Thyroid gland (tissue), 4 donors: ENCODE results near the gene MAP2K2. TPM values are rescaled to one million over a fixed set of nuclear protein-coding genes. Genes with fewer than 3 reads are reported as not detected.

ENCODE experiments used
- DNase-seq, 2 donors: peaks; one replicate each; pipeline ENCODE4 v3.0.0-alpha.2; 2019
- H3K27ac ChIP-seq, 3 donors: fragments of 200-600 bp; sonication (generic); 1 replicate in 2 of 3; 2 replicates in 1 of 3; pipeline ENCODE4 v1.5.1; 2016 to 2019; ENCODE audit warnings: mild to moderate bottlenecking in 1 of 3, moderate library complexity in 1 of 3
- H3K27me3 ChIP-seq: fragments of 200-600 bp; sonication (generic); one replicate; pipeline ENCODE4 v1.5.1; 2019
- H3K36me3 ChIP-seq, 2 donors: fragments of 200-600 bp; sonication (generic); one replicate each; pipeline ENCODE4 v1.5.1; 2016 to 2019
- H3K4me1 ChIP-seq, 2 donors: fragments of 200-600 bp; sonication (generic); one replicate each; pipeline ENCODE4 v1.5.1; 2017 to 2019
- H3K4me3 ChIP-seq, 3 donors: fragments of 200-600 bp; sonication (generic); replicated peaks in 1 of 3; 1 replicate in 2 of 3; 2 replicates in 1 of 3; pipeline ENCODE4 v1.5.1; 2016; ENCODE audit warnings: mild to moderate bottlenecking in 1 of 3
- H3K9me3 ChIP-seq: fragments of 200-600 bp; sonication (generic); one replicate; pipeline ENCODE4 v1.5.1; 2017
- CTCF ChIP-seq, 6 experiments: fragments of 200-600 bp in 3 of 6; fragments of 450-650 bp in 3 of 6; sonication (generic) in 3 of 6; IDR thresholded peaks; one replicate each; pipeline ENCODE4 v1.5.1; 2016 to 2019; ENCODE audit warnings: antibody characterized with exemption in 6 of 6, mild to moderate bottlenecking in 2 of 6, inconsistent platforms in 1 of 6, moderate library complexity in 1 of 6
- POLR2A ChIP-seq, 2 donors: fragments of 450-650 bp; IDR thresholded peaks; one replicate each; pipeline ENCODE4 v1.6.1; 2017; ENCODE audit warnings: antibody characterized with exemption in 2 of 2, mild to moderate bottlenecking in 2 of 2, moderate library complexity in 1 of 2
- WGBS, 2 donors: methylation state at CpG; one replicate each; pipeline ENCODE4 v1.1.5; 2017; 5-methylcytosine and 5-hydroxymethylcytosine counted together
- intact Hi-C: fragments of 100-400 bp; cut with DNase I; formaldehyde crosslinking; loops from one replicate; pipeline ENCODE4 v1.15.1; 2023
- total RNA-seq, 4 donors: library from RNA; depleted of rRNA; stranded (reverse); fragments of >200 nt; gene quantifications; one replicate each; pipeline ENCODE4 v1.2.3, GENCODE V29; 2016

MAP2K2 gene
- total RNA-seq, 4 donors from 2014 or later = 59.4 to 95.3 (median 81.8) TPM

- TF ChIP-seq CTCF (IDR thresholded peaks at IDR 0.05) = no peak
- TF ChIP-seq POLR2A (IDR thresholded peaks at IDR 0.05) = no peak
Measured at GRCh38 chr19:4108767-4109625, 14.9 kb downstream of the MAP2K2 start.

GRCh38 chr19:4103080-4103433 is 20.9 kb downstream of the MAP2K2 start:
- 85% methylated on average over 8 of the region's 9 CpGs; no CpG with 5 or more reads in 1 of the 2 donors for WGBS, 2 donors
- H3K9me3 ChIP-seq = no peaks in the 10 kb centered on the region
- no peak overlapping the region for H3K27ac ChIP-seq
- DNase-seq = no peak
- TF ChIP-seq CTCF (IDR thresholded peaks at IDR 0.05) = no peak
- no peak for TF ChIP-seq POLR2A (IDR thresholded peaks at IDR 0.05)
- intact Hi-C loops = no loop called here
- no peak overlapping the region for H3K4me3 ChIP-seq
- peaks cover 41 to 51% of the 10 kb centered on the region in 2 donors for H3K36me3 ChIP-seq
- no peaks in the 10 kb centered on the region for H3K4me1 ChIP-seq
- no peaks in the 10 kb centered on the region for H3K27me3 ChIP-seq

More at GRCh38 chr19:4108767-4109625, 14.9 kb downstream of the MAP2K2 start:
- Histone ChIP-seq H3K27me3 (no peaks in the 10 kb centered on the region), H3K27ac (no peak overlapping the region), H3K4me1 (peaks cover 0 to 7% of the 10 kb centered on the region in 2 donors), H3K9me3 (no peaks in the 10 kb centered on the region), H3K4me3 (no peak overlapping the region), H3K36me3 (peaks cover 9 to 23% of the 10 kb centered on the region in 2 donors)
- 87 to 88% methylated on average over 31 to 35 of the region's 35 CpGs for WGBS, 2 donors
- intact Hi-C loops = no loop called here
- DNase-seq = peak; percentile 11 to 44

GRCh38 chr19:4102339-4103079 is 21.4 kb downstream of the MAP2K2 start:
- Histone ChIP-seq H3K27me3 (no peaks in the 10 kb centered on the region), H3K9me3 (no peaks in the 10 kb centered on the region), H3K36me3 (peaks cover 41 to 47% of the 10 kb centered on the region in 2 donors), H3K27ac (no peak overlapping the region), H3K4me1 (no peaks in the 10 kb centered on the region), H3K4me3 (no peak overlapping the region)
- intact Hi-C loops = no loop called here
- no peak for TF ChIP-seq POLR2A (IDR thresholded peaks at IDR 0.05)
- no peak for TF ChIP-seq CTCF (IDR thresholded peaks at IDR 0.05)
- no peak for DNase-seq
- WGBS, 2 donors = 93 to 97% methylated on average over 27 to 29 of the region's 53 CpGs

- no peaks in the 10 kb centered on the region for H3K9me3 ChIP-seq
- DNase-seq = no peak
- TF ChIP-seq CTCF (IDR thresholded peaks at IDR 0.05) (no peak), POLR2A (IDR thresholded peaks at IDR 0.05) (no peak)
- intact Hi-C loops = no loop called here
- no peaks in the 10 kb centered on the region for H3K27me3 ChIP-seq
- no peak overlapping the region for H3K4me3 ChIP-seq
- WGBS, 2 donors = 98% methylated on average over 8 of the region's 10 CpGs; no CpG with 5 or more reads in 1 of the 2 donors
- H3K4me1 ChIP-seq = no peaks in the 10 kb centered on the region
- peaks cover 41 to 44% of the 10 kb centered on the region in 2 donors for H3K36me3 ChIP-seq
- H3K27ac ChIP-seq = no peak overlapping the region
Measured at GRCh38 chr19:4101496-4101770, 22.5 kb downstream of the MAP2K2 start.
